Gastrocnemius medialis (tissue), 4 donors: Measurements from ENCODE around the gene MGAT5B. TPM values are rescaled to one million over a fixed set of nuclear protein-coding genes. Genes with fewer than 3 reads are reported as not detected.

ENCODE experiments used
- ATAC-seq, 2 donors: fragments of 150-250 bp; one replicate each; pipeline ENCODE4 v1.9.1; 2016
- DNase-seq, 2 donors: peaks; one replicate each; pipeline ENCODE4 v3.0.0-alpha.2; 2019
- H3K27ac ChIP-seq, 4 donors: fragments of 200-600 bp; sonication (generic); 1 replicate in 1 of 4; 2 replicates in 3 of 4; pipeline ENCODE4 v1.5.1; 2016 to 2018; ENCODE audit warnings: mild to moderate bottlenecking in 2 of 4, moderate library complexity in 1 of 4
- H3K27me3 ChIP-seq, 3 donors: fragments of 200-600 bp; sonication (generic) in 2 of 3; 1 replicate in 1 of 3; 2 replicates in 2 of 3; pipeline versions ENCODE4 v1.5.1 to v1.6.0; 2016 to 2019; ENCODE audit warnings: mild to moderate bottlenecking in 1 of 3, moderate library complexity in 1 of 3
- H3K36me3 ChIP-seq, 2 donors: fragments of 200-600 bp; sonication (generic) in 1 of 2; one replicate each; pipeline ENCODE4 v1.5.1; 2017 to 2018
- H3K4me1 ChIP-seq, 2 donors: fragments of 200-600 bp; sonication (generic) in 1 of 2; one replicate each; pipeline ENCODE4 v1.5.1; 2016 to 2017; ENCODE audit warnings: mild to moderate bottlenecking in 2 of 2
- H3K4me3 ChIP-seq, 4 donors: fragments of 200-600 bp; sonication (generic) in 3 of 4; 1 replicate in 1 of 4; 2 replicates in 3 of 4; pipeline ENCODE4 v1.5.1; 2016 to 2019; ENCODE audit warnings: mild to moderate bottlenecking in 2 of 4
- H3K9me3 ChIP-seq, 3 donors: fragments of 200-600 bp; sonication (generic) in 2 of 3; 1 replicate in 1 of 3; 2 replicates in 2 of 3; pipeline ENCODE4 v1.5.1; 2016 to 2019
- POLR2A ChIP-seq, 2 donors: fragments of 450-650 bp; IDR thresholded peaks; one replicate each; pipeline ENCODE4 v1.6.1; 2017; ENCODE audit warnings: antibody characterized with exemption in 2 of 2, mild to moderate bottlenecking in 2 of 2, moderate library complexity in 2 of 2
- in situ Hi-C, 4 donors: fragments of 200-750 bp; cut with MboI; loops; one replicate each; pipeline versions ENCODE4 v1.15.0 to v1.8.0; 2017; ENCODE audit warnings: low sequenced_read_pairs in 4 of 4
- intact Hi-C: fragments of 100-400 bp; cut with DNase I; formaldehyde crosslinking; loops from one replicate; pipeline ENCODE4 v1.15.1; 2023; ENCODE audit warnings: low total_unique reads
- total RNA-seq, 4 donors: library from RNA; depleted of rRNA; stranded (reverse); fragments of >200 nt; gene quantifications; one replicate each; pipeline versions ENCODE4 v1.1.0 to v1.2.3, GENCODE V29; 2016
- TF ChIP-seq, protein P1 (sequence below), 5 experiments: fragments of 450-650 bp in 3 of 5; fragments of 200-600 bp in 2 of 5; sonication (generic) in 2 of 5; IDR thresholded peaks in 4 of 5; conservative IDR thresholded peaks in 1 of 5; 1 replicate in 4 of 5; 2 replicates in 1 of 5; pipeline ENCODE4 v1.5.1; 2016 to 2019; ENCODE audit warnings: antibody characterized with exemption in 5 of 5, mild to moderate bottlenecking in 3 of 5, moderate library complexity in 3 of 5

Gene MGAT5B
- total RNA-seq, 4 donors from 2014 or later, result not detected

DNA sequence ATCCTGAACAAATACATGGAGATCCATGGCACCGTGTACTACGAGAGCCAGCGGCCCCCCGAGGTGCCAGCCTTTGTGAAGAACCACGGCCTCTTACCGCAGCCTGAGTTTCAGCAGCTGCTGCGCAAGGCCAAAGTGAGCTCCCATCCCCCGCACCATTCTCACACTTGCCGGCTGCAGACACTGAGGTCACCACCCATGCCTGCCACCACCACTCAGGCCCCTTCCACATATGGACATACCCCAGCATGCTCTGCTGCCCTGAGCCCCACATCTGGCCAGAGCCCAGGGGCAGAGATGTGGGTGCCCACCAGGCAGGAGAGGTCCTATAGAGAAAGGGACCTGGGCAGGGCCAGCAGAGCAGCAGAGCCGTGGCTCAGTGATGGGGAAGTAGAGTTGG, 69.8 kb downstream of the MGAT5B start:
- H3K27me3 ChIP-seq, result peaks cover 0 to 8% (median 0%) of the 10 kb centered on the region in 3 donors
- H3K27ac ChIP-seq, result no peak overlapping the region
- in situ Hi-C loops (no loop called here), intact Hi-C loops (no loop called here)
- no peaks in the 10 kb centered on the region for H3K4me1 ChIP-seq
- no peaks in the 10 kb centered on the region for H3K9me3 ChIP-seq
- TF ChIP-seq, protein P1, sequence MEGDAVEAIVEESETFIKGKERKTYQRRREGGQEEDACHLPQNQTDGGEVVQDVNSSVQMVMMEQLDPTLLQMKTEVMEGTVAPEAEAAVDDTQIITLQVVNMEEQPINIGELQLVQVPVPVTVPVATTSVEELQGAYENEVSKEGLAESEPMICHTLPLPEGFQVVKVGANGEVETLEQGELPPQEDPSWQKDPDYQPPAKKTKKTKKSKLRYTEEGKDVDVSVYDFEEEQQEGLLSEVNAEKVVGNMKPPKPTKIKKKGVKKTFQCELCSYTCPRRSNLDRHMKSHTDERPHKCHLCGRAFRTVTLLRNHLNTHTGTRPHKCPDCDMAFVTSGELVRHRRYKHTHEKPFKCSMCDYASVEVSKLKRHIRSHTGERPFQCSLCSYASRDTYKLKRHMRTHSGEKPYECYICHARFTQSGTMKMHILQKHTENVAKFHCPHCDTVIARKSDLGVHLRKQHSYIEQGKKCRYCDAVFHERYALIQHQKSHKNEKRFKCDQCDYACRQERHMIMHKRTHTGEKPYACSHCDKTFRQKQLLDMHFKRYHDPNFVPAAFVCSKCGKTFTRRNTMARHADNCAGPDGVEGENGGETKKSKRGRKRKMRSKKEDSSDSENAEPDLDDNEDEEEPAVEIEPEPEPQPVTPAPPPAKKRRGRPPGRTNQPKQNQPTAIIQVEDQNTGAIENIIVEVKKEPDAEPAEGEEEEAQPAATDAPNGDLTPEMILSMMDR (IDR thresholded peaks at IDR 0.05 in 4 of 5, conservative IDR thresholded peaks at IDR 0.05 in 1 of 5), result no peak
- TF ChIP-seq POLR2A (IDR thresholded peaks at IDR 0.05), result no peak
- H3K4me3 ChIP-seq, result no peak overlapping the region
- H3K36me3 ChIP-seq, result no peaks in the 10 kb centered on the region
- no peak for DNase-seq
- ATAC-seq, result no peak

DNA sequence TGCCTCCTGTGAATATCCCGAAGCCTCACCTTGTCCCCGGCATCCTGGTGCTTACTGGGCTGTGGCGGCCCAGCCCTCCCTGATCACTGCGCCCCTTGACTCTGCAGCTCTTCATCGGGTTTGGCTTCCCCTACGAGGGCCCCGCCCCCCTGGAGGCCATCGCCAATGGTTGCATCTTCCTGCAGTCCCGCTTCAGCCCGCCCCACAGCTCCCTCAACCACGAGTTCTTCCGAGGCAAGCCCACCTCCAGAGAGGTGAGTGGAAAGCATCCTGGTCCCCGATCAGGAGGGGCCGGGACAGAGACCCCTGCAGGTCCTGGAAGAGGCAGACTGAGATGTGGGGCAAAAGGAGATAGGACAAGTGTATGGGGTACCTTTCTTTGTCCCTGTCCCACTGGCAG, 72.1 kb downstream of the MGAT5B start:
- H3K9me3 ChIP-seq, result no peaks in the 10 kb centered on the region
- H3K36me3 ChIP-seq, result no peaks in the 10 kb centered on the region
- H3K4me1 ChIP-seq, result no peaks in the 10 kb centered on the region
- no peak for DNase-seq
- no peak for ATAC-seq
- H3K27me3 ChIP-seq, result peaks cover 0 to 8% (median 3%) of the 10 kb centered on the region in 3 donors
- no peak overlapping the region for H3K4me3 ChIP-seq
- in situ Hi-C loops (no loop called here), intact Hi-C loops (no loop called here)
- TF ChIP-seq POLR2A (IDR thresholded peaks at IDR 0.05), result no peak
- TF ChIP-seq, protein P1 (IDR thresholded peaks at IDR 0.05 in 4 of 5, conservative IDR thresholded peaks at IDR 0.05 in 1 of 5), result no peak
- H3K27ac ChIP-seq, result no peak overlapping the region

DNA sequence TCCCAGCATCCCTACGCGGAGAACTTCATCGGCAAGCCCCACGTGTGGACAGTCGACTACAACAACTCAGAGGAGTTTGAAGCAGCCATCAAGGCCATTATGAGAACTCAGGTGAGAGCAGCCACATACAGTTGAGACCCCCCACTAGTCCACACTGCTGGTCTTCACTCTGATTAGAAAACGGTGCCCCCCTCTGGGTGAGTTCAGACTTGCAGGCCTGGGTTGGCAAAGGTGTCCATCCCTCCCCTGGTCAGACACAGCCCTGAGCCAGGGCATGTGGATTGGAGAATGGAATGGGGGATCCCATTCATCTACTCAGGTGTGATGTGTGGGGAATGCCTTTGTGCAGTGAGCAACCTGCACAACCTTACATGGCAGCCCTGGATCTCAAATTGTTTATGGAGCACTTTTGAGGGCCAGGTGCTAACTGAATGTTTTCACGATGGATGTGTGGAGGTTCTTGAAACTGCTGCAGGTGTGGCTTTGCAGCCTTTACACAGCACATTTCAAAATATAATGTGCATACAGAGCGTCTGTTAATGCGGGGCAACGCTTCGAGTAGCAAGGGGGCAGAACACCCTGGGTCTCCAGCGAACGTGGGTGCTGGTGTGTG, 72.6 kb downstream of the MGAT5B start:
- H3K9me3 ChIP-seq, result no peaks in the 10 kb centered on the region
- in situ Hi-C loops, result no loop called here
- no peaks in the 10 kb centered on the region for H3K36me3 ChIP-seq
- ATAC-seq (no peak), DNase-seq (no peak)
- peaks cover 0 to 8% (median 3%) of the 10 kb centered on the region in 3 donors for H3K27me3 ChIP-seq
- no peak overlapping the region for H3K27ac ChIP-seq
- TF ChIP-seq POLR2A (IDR thresholded peaks at IDR 0.05), result no peak
- TF ChIP-seq, protein P1 (IDR thresholded peaks at IDR 0.05 in 4 of 5, conservative IDR thresholded peaks at IDR 0.05 in 1 of 5), result no peak
- H3K4me1 ChIP-seq, result no peaks in the 10 kb centered on the region
- no peak overlapping the region for H3K4me3 ChIP-seq
- intact Hi-C loops, result no loop called here

DNA sequence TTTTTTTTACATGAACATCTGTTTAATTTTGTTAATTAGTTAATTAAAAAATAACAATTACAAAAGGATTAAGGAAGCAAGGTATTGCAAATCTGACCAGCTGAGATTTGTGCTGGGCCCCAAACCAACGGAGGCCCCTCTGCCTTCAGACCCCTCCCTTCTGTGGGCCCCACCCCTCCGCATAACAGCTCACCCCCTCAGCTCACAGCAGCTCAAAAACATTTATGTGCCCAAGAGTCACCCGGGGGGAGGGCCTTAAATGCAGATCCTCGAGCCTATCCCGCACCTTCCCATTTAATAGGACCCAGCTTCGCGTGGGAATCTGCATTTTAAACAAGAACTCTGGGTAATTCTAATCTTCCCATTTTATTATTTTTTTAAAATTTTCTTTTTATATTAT, 75.0 kb downstream of the MGAT5B start:
- ATAC-seq (no peak), DNase-seq (no peak)
- Histone ChIP-seq H3K4me3 (no peak overlapping the region), H3K4me1 (no peaks in the 10 kb centered on the region), H3K27me3 (peaks cover 0 to 6% (median 3%) of the 10 kb centered on the region in 3 donors), H3K36me3 (no peaks in the 10 kb centered on the region), H3K9me3 (no peaks in the 10 kb centered on the region), H3K27ac (no peak overlapping the region)
- intact Hi-C loops (no loop called here), in situ Hi-C loops (no loop called here)
- TF ChIP-seq, protein P1 (IDR thresholded peaks at IDR 0.05 in 4 of 5, conservative IDR thresholded peaks at IDR 0.05 in 1 of 5), result no peak
- no peak for TF ChIP-seq POLR2A (IDR thresholded peaks at IDR 0.05)

DNA sequence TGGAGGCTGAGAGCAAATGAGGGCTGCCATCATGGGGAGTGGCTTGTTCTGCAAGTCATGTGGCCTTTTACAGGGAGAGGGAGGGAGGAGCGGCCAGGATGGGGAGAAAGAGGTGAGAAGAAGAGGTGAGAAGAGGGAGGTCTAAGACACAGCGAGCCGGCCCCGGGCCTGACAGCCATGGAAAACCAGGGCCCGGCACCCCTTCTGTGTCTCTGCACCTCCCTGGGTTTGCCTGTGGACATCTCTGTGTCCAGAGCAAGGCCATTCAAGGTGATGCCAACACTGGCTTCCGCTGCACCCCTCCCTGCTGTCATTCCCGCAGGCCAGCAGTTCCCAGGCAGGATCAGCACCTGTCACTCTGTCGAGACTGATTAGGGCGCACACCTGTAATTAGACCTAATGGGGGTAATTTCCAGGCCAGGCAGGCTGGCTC, 75.6 kb downstream of the MGAT5B start:
- no peaks in the 10 kb centered on the region for H3K4me1 ChIP-seq
- intact Hi-C loops, result no loop called here
- H3K9me3 ChIP-seq, result no peaks in the 10 kb centered on the region
- TF ChIP-seq, protein P1 (IDR thresholded peaks at IDR 0.05 in 4 of 5, conservative IDR thresholded peaks at IDR 0.05 in 1 of 5), result no peak
- TF ChIP-seq POLR2A (IDR thresholded peaks at IDR 0.05), result no peak
- peaks cover 0 to 5% (median 3%) of the 10 kb centered on the region in 3 donors for H3K27me3 ChIP-seq
- no peak overlapping the region for H3K4me3 ChIP-seq
- no peak overlapping the region for H3K27ac ChIP-seq
- no peaks in the 10 kb centered on the region for H3K36me3 ChIP-seq
- in situ Hi-C loops, result no loop called here
- ATAC-seq (no peak), DNase-seq (no peak)
